Smooth muscle cell of the brain vasculature (primary cell): Measurements from ENCODE around the gene CXCL5.
"Not testable (repeated sequence)": the region's sequence is repeated elsewhere in the genome, so short reads cannot be mapped to it uniquely, and the experiment has no call there.

Source experiments
- DNase-seq: peaks from one replicate; pipeline ENCODE4 v3.0.0-alpha.2; 2012; ENCODE audit warnings: low read depth, low spot score

The CXCL5 gene

DNA sequence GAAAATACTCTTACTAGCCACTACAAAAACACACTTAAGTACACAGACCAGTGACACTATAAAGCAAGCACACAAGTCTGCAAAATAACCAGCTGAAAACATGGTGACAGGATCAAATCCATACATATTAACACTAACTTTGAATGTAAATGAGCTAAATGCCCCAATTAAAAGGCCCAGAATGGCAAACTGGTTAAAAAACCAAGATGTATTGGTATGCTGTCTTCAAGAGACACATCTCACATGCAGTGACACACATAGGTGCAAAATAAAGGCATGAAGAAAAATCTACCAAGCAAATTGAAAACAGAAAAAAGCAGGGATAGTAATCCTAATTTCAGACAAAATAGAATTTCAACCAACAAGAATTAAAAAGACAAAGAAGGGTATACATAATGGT is 27.5 kb downstream of the CXCL5 start:
- no peak for DNase-seq

DNA sequence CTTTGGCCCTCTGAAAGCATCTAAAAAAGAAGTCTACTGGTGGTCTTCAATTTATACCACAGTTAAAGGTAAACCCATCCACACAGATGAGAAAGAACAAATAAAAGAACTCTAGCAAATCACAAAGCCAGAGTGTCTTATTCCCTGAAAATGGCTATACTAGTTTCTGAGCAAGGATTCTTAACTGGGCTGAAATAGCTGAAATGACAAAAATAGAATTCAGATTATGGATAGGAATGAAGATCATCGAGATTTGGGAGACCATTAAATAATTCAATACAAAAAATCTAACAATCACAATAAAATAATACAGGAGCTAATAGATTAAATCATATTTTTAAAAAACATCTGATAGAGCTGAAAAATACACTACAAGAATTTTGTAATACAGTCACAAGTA is 28.5 kb downstream of the CXCL5 start:
- DNase-seq, result no peak

DNA sequence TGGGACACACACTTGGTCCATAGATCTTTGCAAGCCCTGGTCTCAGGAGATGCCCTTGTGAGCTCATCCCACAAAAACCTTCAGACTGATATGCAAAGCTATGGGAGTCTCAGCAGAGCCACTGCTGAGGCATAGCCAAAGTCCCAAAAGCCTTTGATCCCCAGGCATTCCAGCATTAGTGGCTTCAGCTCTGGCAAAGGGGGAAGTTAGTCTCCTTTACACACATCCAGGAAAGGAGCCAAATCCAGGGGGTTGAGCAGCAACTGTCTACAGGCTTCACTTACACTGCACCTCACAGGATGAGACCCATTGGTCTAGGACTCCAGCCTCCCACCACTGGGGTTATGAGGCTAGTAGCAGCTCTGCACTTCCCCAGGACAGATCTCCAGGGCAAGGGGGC is 30.6 kb downstream of the CXCL5 start:
- DNase-seq, result no peak

DNA sequence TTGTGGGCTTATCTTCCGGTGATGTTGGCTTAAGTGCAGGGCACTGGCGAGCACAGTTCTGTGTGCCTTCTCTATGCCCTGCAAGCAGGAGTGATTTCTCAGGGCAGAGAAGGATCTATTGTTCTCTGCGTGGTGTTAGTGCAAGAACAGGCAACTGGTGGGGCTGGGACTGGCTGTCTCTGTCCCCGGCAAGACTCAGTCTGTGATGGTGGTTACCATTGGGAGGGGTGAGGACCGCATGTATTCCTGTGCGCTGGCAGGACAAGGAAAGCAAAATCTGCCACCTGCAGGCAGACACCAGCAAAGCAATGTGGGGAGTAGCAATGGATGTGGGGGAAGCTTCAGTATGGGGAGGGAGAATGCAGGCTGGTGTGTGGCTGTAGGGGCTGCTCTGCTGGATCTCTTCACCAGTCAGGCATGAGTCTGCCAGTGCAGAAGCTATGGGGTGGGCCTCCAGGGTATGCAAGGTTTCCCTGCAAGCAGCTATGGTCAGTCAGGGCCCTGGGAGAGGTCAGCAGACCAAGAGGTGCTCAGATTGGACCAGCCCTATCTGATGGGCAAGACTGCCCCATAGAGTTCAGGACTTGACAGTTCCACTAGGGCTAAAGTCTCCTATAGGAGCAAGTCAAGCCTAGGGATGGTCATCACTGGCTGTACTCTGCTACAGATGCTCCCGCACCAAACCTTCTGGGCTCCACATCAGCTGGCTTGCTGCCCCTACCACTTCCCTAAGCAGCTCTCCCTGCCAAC is 33.4 kb downstream of the CXCL5 start:
- DNase-seq, result no peak

DNA sequence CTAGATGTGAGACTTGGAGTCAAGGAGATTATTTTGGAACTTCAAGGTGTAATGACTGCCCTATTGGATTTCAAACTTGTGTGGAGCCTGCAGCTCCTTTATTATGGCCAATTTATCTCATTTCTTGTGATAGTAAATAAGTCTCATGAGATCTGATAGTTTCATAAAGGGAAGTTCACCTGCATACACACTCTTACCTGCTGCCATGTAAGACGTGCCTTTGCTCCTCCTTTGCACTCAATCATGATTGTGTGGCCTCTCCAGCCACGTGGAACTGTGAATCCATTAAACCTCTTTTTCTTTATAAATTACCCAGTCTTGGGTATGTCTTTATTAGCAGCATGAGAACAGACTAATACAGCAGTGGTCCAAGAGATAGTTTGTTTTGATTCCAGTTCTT is 35.8 kb downstream of the CXCL5 start:
- DNase-seq, result no peak

DNA sequence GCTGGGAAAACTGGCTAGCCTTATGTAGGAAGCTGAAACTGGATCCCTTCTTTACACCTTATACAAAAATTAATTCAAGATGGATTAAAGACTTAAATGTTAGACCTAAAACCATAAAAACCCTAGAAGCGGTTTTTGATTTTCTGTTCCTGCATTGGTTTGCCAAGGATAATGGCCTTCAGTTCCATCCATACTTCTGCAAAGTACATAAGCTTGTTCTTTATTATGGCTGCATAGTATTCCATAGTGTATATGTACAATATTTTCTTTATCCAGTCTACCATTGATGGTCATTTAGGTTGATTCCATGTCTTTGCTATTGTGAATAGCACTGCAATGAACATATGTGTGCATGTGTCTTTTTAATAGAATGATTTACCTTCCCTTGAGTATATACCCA is 39.4 kb downstream of the CXCL5 start:
- DNase-seq, result not testable (repeated sequence)

DNA sequence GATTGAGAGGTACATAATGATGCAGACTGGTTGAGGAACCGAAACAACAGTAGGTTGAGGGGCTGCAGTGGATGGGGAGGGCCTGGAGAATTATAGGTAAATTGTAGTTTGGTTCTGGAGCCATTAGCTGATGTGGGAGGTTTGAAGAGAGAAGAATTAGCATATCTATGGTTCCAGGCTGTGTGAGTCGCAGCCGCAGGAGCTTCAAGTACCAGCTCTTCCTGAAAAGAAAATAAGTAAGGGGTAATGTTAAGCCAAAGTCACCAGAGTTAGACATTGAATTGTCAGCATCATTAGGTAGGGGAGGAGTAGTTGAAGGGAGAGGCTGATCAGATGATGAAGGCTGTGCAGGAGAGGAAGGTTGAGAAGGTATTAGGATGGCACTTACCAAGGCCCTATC is 46.1 kb downstream of the CXCL5 start:
- DNase-seq, result no peak

DNA sequence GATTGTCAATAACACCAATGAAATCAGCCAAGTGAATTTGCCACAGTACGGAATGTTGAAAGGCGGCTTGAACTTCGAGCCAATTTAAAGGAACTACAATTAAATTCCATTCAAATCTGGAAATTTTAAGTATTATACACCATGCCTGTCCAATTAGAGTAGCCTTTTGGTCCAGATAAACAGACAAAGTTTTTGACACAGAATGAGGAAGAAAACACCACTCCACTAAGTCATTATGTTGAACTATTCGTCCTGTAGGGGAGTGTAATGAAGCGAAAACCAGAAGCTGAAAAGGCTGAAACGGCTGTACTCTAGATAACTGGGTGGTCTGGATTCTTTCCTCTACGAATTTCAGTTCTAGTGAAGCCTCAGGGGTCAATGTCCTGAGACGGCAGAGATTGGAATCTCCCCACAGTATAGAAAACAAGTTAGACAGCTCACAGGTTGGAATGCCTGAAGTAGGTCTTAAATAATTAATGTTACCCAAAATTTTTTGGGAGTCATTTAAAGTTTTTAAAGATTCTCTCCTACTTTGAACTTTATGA is 48.0 kb downstream of the CXCL5 start:
- not testable (repeated sequence) for DNase-seq

DNA sequence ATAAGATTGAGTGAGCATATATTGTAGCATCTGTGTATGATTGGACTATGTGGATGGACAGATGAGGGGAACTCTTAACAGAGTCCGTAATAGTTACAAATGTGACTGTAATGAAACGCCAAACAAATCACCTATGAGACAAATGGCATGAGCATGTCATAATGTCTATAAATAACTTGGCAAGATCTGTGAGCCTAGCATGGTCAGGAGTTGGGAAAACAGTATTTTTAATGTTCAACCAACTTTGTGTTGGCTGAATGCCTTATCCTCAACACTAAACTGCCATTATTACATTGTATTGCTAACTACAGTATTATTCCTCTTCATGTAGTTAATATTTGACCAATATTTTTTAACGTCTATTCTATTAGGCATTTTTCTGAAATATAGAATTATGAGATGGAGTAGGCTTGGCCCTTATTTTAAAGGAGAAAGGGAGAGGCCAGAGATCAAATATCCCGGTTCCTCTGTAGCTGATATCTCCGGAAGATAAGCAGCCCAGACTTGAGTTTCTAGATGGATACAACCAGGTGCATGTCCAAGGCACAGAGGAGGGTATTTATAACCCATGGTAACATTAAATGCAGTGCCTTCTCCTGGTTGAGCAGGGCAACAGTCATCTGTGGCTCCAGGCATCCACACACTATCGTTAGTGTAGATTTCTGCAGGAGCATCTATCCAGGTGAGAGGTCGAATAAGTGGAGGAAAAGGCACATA is 49.3 kb downstream of the CXCL5 start:
- DNase-seq, result no peak

DNA sequence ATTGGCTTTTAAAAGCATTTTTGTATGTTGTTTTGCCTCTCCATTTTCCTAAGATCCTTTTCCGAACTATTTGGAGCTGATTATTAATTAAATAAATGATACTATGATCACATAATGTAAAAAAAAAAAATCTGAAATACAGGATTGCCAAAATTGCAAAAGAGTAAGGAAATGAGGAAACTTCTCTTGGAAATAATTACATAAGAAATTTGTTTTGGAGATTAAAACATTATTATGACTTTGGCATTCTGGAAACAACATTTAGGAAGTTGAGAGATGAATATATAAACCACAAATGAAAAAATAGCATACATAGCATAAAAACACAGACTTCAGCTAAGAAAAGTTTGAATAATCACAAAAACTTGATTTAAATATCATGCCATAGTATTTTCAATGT is 50.2 kb downstream of the CXCL5 start:
- DNase-seq, result no peak

DNA sequence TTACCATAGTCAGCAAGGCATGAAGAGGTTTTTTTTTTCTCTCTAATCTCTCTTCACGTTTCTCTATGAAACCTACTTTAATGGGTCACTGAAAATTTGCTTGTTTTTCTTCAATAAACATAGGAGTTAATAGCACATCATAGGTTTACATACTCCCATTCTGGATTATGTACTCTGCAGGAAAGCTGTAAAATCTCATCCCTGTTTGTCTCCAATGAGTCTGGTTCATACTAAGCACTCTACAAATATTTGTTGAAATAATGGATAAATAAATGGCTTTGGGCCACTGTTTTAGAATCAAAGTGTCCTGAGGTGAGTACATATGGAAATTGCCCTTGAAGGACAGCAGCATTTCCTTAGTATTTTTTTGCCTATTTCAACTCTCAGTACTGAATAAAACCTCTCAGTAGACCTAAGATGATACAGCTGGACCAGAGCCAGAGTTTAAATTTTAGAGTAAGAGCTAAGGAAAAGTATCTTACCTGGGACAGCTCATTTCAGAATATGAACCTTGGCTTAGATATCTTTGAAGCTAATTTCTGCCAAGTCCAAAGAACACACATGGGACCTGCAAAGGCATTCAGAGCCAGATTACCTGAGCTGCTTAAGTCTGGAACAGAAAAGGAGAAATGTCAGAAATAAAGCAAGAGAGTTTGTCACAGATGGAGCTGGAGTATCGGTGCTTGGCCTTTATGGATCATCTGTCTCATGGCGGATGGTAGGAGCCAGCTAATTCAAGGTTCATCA is 51.1 kb downstream of the CXCL5 start:
- no peak for DNase-seq

DNA sequence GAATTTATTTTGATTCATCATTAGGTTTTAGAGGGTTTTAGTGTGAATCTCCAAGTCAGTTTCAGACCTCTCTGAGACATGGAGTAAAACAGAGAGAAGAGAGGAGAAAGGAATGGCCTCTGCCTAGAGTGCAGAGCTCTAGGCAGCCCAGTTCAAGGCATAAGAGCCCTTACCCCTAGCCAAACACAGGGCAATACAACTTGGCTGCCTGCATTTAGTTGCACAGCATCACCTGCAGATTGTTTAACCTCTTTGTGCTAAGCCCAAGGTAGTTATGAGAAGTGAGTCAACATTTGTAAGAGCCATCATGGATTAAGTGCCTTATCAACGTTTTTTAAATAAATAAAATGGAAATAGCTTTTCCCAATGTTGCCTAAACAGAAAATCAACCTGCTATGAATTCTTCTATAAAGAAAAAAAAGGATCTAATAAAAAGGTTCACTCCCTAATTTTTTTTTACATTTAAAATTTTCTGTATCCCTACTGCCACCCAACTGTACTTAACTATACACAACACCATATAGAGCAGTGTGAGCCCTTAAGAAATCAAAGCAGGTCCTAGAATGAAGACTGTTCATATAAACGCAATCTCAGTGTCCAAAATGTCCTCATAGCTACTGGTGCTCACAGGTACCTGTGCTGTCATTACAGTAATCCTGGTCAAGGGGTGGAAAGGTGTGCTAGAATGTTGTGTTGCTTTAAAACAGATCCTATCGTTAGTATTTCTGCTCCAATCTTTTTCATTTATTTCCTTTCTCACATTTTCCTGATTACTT is 52.6 kb downstream of the CXCL5 start:
- no peak for DNase-seq
